Sigmoid colon (tissue), 4 donors: ENCODE results near the gene YTHDC2.

ENCODE experiments used
- CTCF ChIP-seq, 4 experiments: fragments of 450-650 bp in 3 of 4; fragments of 200-600 bp in 1 of 4; IDR thresholded peaks; one replicate each; pipeline ENCODE4 v1.5.1; 2016 to 2019; ENCODE audit warnings: antibody characterized with exemption in 4 of 4, mild to moderate bottlenecking in 3 of 4, moderate library complexity in 2 of 4
- POLR2AphosphoS5 ChIP-seq, 4 donors: sonication (generic); formaldehyde crosslinking; IDR thresholded peaks; one replicate each; pipeline ENCODE4 v1.6.1; 2017; ENCODE audit warnings: antibody characterized with exemption in 4 of 4

- TF ChIP-seq POLR2AphosphoS5 (IDR thresholded peaks at IDR 0.05): no peak
- TF ChIP-seq CTCF (IDR thresholded peaks at IDR 0.05): no peak
Observed at GRCh38 chr5:113552620-113553019, 39.1 kb downstream of the YTHDC2 start.
